Neuronal stem cell (in vitro differentiated cells): ENCODE measurements around the gene UBE2E3.

Experiments used
- DNase-seq: peaks from one replicate; pipeline ENCODE4 v3.0.0-alpha.2; 2013; ENCODE audit warnings: low spot score
- H2AFZ ChIP-seq: one replicate; pipeline ENCODE4 v1.6.1; 2013; ENCODE audit warnings: mild to moderate bottlenecking, low read length, inconsistent platforms
- H2AK5ac ChIP-seq: 2 replicates; pipeline ENCODE4 v1.6.1; 2013; ENCODE audit warnings: low read depth, mild to moderate bottlenecking, inconsistent platforms, low read length, moderate library complexity, mixed read lengths
- H2BK120ac ChIP-seq: 2 replicates; pipeline ENCODE4 v1.6.1; 2013; ENCODE audit warnings: low read depth, mild to moderate bottlenecking, inconsistent platforms, low read length, moderate library complexity, mixed read lengths
- H2BK12ac ChIP-seq: one replicate; pipeline ENCODE4 v1.6.1; 2013; ENCODE audit warnings: low read length, inconsistent platforms
- H2BK15ac ChIP-seq: 2 replicates; pipeline ENCODE4 v1.6.1; 2013; ENCODE audit warnings: mild to moderate bottlenecking, low read length, inconsistent platforms, mixed read lengths
- H2BK5ac ChIP-seq: one replicate; pipeline ENCODE4 v1.6.1; 2013; ENCODE audit warnings: inconsistent platforms, mild to moderate bottlenecking, low read length, moderate library complexity
- H3K14ac ChIP-seq: one replicate; pipeline ENCODE4 v1.6.1; 2013; ENCODE audit warnings: low read length, inconsistent platforms
- H3K18ac ChIP-seq: 2 replicates; pipeline ENCODE4 v1.6.1; 2013; ENCODE audit warnings: low read length, inconsistent platforms
- H3K23ac ChIP-seq: 2 replicates; pipeline ENCODE4 v1.6.1; 2013; ENCODE audit warnings: low read depth, mild to moderate bottlenecking, mixed read lengths, low read length, inconsistent platforms; ENCODE audit not compliant: poor library complexity
- H3K27ac ChIP-seq: replicated peaks from 3 replicates; pipeline ENCODE4 v1.5.1; 2013; ENCODE audit warnings: low read length, inconsistent platforms
- H3K27me3 ChIP-seq, 3 experiments: 2 replicates each; pipeline ENCODE4 v1.6.1; 2013; ENCODE audit warnings: low read length in 3 of 3, mild to moderate bottlenecking in 2 of 3, inconsistent platforms in 1 of 3, low read depth in 1 of 3, mixed read lengths in 1 of 3, moderate library complexity in 1 of 3; ENCODE audit not compliant: control insufficient read depth in 3 of 3, insufficient read depth in 3 of 3
- H3K36me3 ChIP-seq, 2 donors: replicated peaks in 1 of 2; 2 replicates each; pipeline ENCODE4 v1.6.1; 2013; ENCODE audit warnings: low read length in 2 of 2; ENCODE audit not compliant: control insufficient read depth in 2 of 2, insufficient read depth in 2 of 2
- H3K4ac ChIP-seq: 2 replicates; pipeline ENCODE4 v1.6.1; 2013; ENCODE audit warnings: inconsistent platforms, mild to moderate bottlenecking, low read length, moderate library complexity
- H3K4me1 ChIP-seq, 2 donors: 1 replicate in 1 of 2; 2 replicates in 1 of 2; pipeline ENCODE4 v1.6.1; 2013; ENCODE audit warnings: low read length in 2 of 2, low read depth in 1 of 2; ENCODE audit not compliant: control insufficient read depth in 2 of 2, insufficient read depth in 1 of 2
- H3K4me2 ChIP-seq: one replicate; pipeline ENCODE4 v1.6.1; 2013; ENCODE audit warnings: mild to moderate bottlenecking, low read length, inconsistent platforms; ENCODE audit not compliant: insufficient read depth, poor library complexity, severe bottlenecking
- H3K4me3 ChIP-seq, 2 donors: 2 replicates each; pipeline ENCODE4 v1.5.1; 2013; ENCODE audit warnings: low read length in 2 of 2, mild to moderate bottlenecking in 2 of 2, inconsistent platforms in 1 of 2, moderate library complexity in 1 of 2
- H3K79me1 ChIP-seq: one replicate; pipeline ENCODE4 v1.6.1; 2013; ENCODE audit warnings: low read depth, mild to moderate bottlenecking, inconsistent platforms, low read length, moderate library complexity
- H3K9ac ChIP-seq: one replicate; pipeline ENCODE4 v1.6.1; 2013; ENCODE audit warnings: mild to moderate bottlenecking, low read depth, low read length, inconsistent platforms; ENCODE audit not compliant: poor library complexity
- H3K9me3 ChIP-seq, 2 donors: replicated peaks in 1 of 2; 2 replicates each; pipeline versions ENCODE3 to v1.6.1; 2013; ENCODE audit warnings: low read length in 2 of 2, mild to moderate bottlenecking in 2 of 2, inconsistent platforms in 1 of 2, low read depth in 1 of 2, mixed read lengths in 1 of 2, moderate library complexity in 1 of 2; ENCODE audit not compliant: control insufficient read depth in 2 of 2, insufficient read depth in 1 of 2
- H4K8ac ChIP-seq: one replicate; pipeline ENCODE4 v1.6.1; 2013; ENCODE audit warnings: low read depth, mild to moderate bottlenecking, inconsistent platforms, low read length, moderate library complexity
- H4K91ac ChIP-seq: one replicate; pipeline ENCODE4 v1.6.1; 2013; ENCODE audit warnings: low read length, low read depth, mild to moderate bottlenecking, inconsistent platforms; ENCODE audit not compliant: poor library complexity
- WGBS, 2 donors: extraction: QIAGEN DNeasy Blood & Tissue Kit; methylation state at CpG; one replicate each; pipeline ENCODE4 v1.1.7; 2013; ENCODE audit warnings: missing lambda C conversion rate in 2 of 2, mixed read lengths in 1 of 2; ENCODE audit not compliant: insufficient read length in 2 of 2, insufficient replicate concordance in 1 of 2; ENCODE audit errors: extremely low coverage in 2 of 2; 5-methylcytosine and 5-hydroxymethylcytosine counted together

The UBE2E3 gene

DNA sequence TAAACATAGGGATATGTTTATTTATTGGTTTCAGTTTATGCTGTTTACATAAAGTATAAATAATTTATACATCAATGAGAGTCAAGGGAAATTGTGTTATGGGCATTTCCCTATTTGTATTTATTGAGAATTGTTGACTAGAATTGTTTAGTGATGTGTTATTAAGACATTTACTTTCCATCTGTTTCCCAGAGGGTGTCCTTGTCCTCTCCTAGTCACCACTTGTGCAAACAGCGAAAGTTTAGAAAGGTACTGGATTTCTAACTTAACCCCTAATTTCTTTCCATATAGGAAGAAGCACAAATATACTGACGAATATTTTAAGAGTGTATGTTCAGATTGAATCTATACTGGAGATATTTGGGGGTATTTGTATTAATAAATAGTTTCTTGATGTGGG lies 6.7 kb downstream of the UBE2E3 start:
- H2AFZ ChIP-seq, result no peak overlapping the region
- no peak overlapping the region for H3K4me2 ChIP-seq
- no peak overlapping the region for H3K4ac ChIP-seq
- WGBS, 2 donors, result no CpG with 5 or more reads among the region's 2 CpGs
- no peak overlapping the region for H2BK5ac ChIP-seq
- H4K8ac ChIP-seq, result no peak overlapping the region
- H3K79me1 ChIP-seq, result no peaks in the 10 kb centered on the region
- H2BK12ac ChIP-seq, result no peak overlapping the region
- no peak overlapping the region for H2BK15ac ChIP-seq
- no peak for DNase-seq
- no peak overlapping the region for H3K14ac ChIP-seq
- H3K36me3 ChIP-seq, result peaks cover 0 to 54% of the 10 kb centered on the region in 2 donors
- no peaks in the 10 kb centered on the region for H3K9me3 ChIP-seq
- H3K4me1 ChIP-seq, result peaks cover 2 to 25% of the 10 kb centered on the region in 2 donors
- no peak overlapping the region for H3K4me3 ChIP-seq
- H3K27me3 ChIP-seq, result no peaks in the 10 kb centered on the region
- H3K23ac ChIP-seq, result no peak overlapping the region
- H4K91ac ChIP-seq, result no peak overlapping the region
- H2BK120ac ChIP-seq, result no peak overlapping the region
- H3K27ac ChIP-seq, result no peak overlapping the region
- H3K9ac ChIP-seq, result no peak overlapping the region
- no peak overlapping the region for H3K18ac ChIP-seq
- H2AK5ac ChIP-seq, result no peak overlapping the region

DNA sequence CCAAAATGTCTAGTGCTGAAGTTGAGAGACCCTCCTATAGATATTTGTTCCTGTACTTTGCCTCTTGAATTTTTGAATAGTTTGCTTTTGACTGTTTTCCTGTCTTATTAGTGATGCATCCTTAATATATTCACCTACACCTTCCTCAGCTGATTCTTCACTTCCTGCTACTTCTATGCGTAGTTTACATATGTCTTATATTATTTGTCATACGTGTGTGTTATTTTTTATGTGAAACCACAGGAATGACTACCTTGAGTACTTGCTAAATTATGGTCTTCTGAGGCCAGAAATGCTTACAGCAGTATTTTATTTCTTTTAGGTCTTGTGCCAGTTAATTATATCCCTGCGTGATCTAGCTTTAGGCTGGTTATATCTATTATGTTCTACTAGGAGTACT lies 9.9 kb downstream of the UBE2E3 start:
- H2BK5ac ChIP-seq, result no peak overlapping the region
- DNase-seq, result no peak
- no peak overlapping the region for H3K23ac ChIP-seq
- H3K18ac ChIP-seq, result no peak overlapping the region
- no peak overlapping the region for H3K4ac ChIP-seq
- no peak overlapping the region for H3K14ac ChIP-seq
- H4K91ac ChIP-seq, result no peak overlapping the region
- H2AK5ac ChIP-seq, result no peak overlapping the region
- H3K9ac ChIP-seq, result no peak overlapping the region
- H2AFZ ChIP-seq, result no peak overlapping the region
- H3K4me2 ChIP-seq, result no peak overlapping the region
- no peak overlapping the region for H2BK12ac ChIP-seq
- peaks cover 0 to 7% of the 10 kb centered on the region in 2 donors for H3K9me3 ChIP-seq
- peaks cover 2 to 16% of the 10 kb centered on the region in 2 donors for H3K4me1 ChIP-seq
- no peak overlapping the region for H3K4me3 ChIP-seq
- WGBS, 2 donors, result no CpG with 5 or more reads among the region's 3 CpGs
- H4K8ac ChIP-seq, result no peak overlapping the region
- peaks cover 0 to 74% of the 10 kb centered on the region in 2 donors for H3K36me3 ChIP-seq
- no peaks in the 10 kb centered on the region for H3K79me1 ChIP-seq
- no peak overlapping the region for H2BK120ac ChIP-seq
- no peak overlapping the region for H2BK15ac ChIP-seq
- H3K27me3 ChIP-seq, result no peaks in the 10 kb centered on the region
- H3K27ac ChIP-seq, result no peak overlapping the region

DNA sequence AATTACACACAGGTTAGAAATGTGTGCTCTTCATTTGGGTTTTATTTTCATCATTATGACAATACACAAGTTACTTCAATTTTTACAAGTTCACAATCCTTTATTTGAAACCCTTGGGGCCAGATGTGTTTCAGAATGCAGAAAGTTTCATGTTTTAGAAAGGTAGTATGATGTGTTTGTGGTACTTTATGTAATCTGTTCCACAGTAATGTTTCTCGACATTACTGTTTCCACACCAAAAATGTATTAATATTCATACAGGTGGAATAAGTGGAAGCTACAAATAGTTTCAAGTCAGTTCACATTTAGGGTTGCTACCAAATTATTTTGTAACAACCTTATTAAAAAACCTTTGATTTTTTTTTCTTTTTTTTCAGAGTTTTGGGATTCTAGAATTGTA lies 10.4 kb downstream of the UBE2E3 start:
- H2BK15ac ChIP-seq, result no peak overlapping the region
- no peak overlapping the region for H3K4me3 ChIP-seq
- H3K4me2 ChIP-seq, result no peak overlapping the region
- no peak overlapping the region for H2BK5ac ChIP-seq
- no peak overlapping the region for H2AFZ ChIP-seq
- no CpG with 5 or more reads among the region's 1 CpG for WGBS, 2 donors
- H3K27me3 ChIP-seq, result no peaks in the 10 kb centered on the region
- no peak overlapping the region for H3K18ac ChIP-seq
- no peak overlapping the region for H3K9ac ChIP-seq
- H3K23ac ChIP-seq, result no peak overlapping the region
- no peak overlapping the region for H3K27ac ChIP-seq
- no peaks in the 10 kb centered on the region for H3K79me1 ChIP-seq
- no peak overlapping the region for H4K8ac ChIP-seq
- H3K9me3 ChIP-seq, result peaks cover 0 to 7% of the 10 kb centered on the region in 2 donors
- H4K91ac ChIP-seq, result no peak overlapping the region
- H3K14ac ChIP-seq, result no peak overlapping the region
- no peak overlapping the region for H2BK120ac ChIP-seq
- no peak overlapping the region for H3K4ac ChIP-seq
- H3K4me1 ChIP-seq, result peaks cover 2 to 14% of the 10 kb centered on the region in 2 donors
- H2AK5ac ChIP-seq, result no peak overlapping the region
- peaks cover 0 to 75% of the 10 kb centered on the region in 2 donors for H3K36me3 ChIP-seq
- DNase-seq, result no peak
- no peak overlapping the region for H2BK12ac ChIP-seq

- Histone ChIP-seq H2BK12ac (no peak overlapping the region), H3K4me2 (no peak overlapping the region), H2BK120ac (no peak overlapping the region), H3K79me1 (no peaks in the 10 kb centered on the region), H3K14ac (no peak overlapping the region), H3K4me1 (peaks cover 0 to 11% of the 10 kb centered on the region in 2 donors), H4K91ac (no peak overlapping the region), H4K8ac (no peak overlapping the region), H3K4me3 (no peak overlapping the region), H3K18ac (no peak overlapping the region), H3K36me3 (peaks cover 0 to 72% of the 10 kb centered on the region in 2 donors), H3K4ac (no peak overlapping the region), H3K27ac (no peak overlapping the region), H2BK5ac (no peak overlapping the region), H3K9me3 (peaks cover 0 to 7% of the 10 kb centered on the region in 2 donors), H2BK15ac (no peak overlapping the region), H2AK5ac (no peak overlapping the region), H3K23ac (no peak overlapping the region), H3K9ac (no peak overlapping the region), H3K27me3 (no peaks in the 10 kb centered on the region), H2AFZ (no peak overlapping the region)
- no CpG with 5 or more reads among the region's 3 CpGs for WGBS, 2 donors
- DNase-seq, result no peak
Observed at GRCh38 chr2:180991361-180991760, 11.0 kb downstream of the UBE2E3 start.
